Erythroblast (primary cell): Measurements from ENCODE around the gene FICD.

ENCODE experiments used
- DNase-seq, 2 experiments: peaks; one replicate each; lab custom pipeline; 2025; lab: John Stamatoyannopoulos, UW
- GATA1 ChIP-seq: IDR thresholded peaks from 2 replicates; pipeline ENCODE4 v1.6.1; 2011; ENCODE audit warnings: low read depth, mild to moderate bottlenecking, control low read depth, low read length, moderate library complexity
- POLR2A ChIP-seq: IDR thresholded peaks from 2 replicates; pipeline ENCODE4 v1.6.1; 2011; ENCODE audit warnings: mild to moderate bottlenecking, low read length

The FICD gene

DNA sequence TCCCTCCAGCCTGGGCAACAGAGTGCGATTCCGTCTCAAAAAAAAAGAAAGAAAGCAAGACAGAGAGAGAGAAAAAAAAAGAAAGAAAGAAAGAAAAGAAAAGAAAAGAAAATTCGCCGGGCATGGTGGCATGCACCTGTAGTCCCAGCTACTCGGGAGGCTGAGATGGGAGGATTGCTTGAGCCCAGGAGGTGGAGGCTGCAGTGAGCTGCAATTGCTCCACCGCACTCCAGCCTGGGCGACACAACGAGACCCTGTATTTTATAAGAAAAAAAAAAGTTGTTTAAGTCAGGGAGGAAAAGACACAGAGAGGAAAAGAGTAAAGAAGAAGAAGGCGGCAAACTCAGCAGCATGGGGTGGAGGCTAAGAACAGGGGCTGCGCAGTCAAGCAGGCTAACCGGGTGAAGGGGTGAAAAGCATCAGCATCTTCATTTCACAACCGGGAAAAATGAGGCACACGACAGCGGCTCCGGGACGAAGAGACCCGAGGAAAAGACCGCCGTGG is 557 bp upstream of the FICD start:
- DNase-seq = no peak
- TF ChIP-seq GATA1 (no peak), POLR2A (no peak)

DNA sequence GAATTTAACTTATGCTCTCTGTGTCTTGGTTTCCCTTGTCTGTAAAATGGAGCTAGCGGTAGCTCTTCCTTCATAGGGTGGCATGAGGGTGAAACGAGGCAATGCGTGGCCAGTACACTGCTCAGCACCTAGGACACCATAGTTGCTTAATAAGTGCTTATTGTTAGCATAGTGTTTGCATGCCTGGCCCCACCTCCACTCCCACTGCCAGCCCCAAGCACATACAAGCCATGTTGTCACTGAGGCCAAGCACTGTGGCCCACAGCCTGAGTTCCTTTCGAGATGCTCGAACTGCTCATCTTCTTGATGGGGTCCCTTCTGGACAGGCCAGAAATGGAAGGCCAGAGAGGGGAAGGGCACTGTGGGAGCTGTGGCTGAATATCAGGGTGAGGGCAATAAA is 839 bp downstream of the FICD start:
- TF ChIP-seq GATA1 = no peak
- TF ChIP-seq POLR2A = no peak
- DNase-seq = peak; percentile 43 to 61

DNA sequence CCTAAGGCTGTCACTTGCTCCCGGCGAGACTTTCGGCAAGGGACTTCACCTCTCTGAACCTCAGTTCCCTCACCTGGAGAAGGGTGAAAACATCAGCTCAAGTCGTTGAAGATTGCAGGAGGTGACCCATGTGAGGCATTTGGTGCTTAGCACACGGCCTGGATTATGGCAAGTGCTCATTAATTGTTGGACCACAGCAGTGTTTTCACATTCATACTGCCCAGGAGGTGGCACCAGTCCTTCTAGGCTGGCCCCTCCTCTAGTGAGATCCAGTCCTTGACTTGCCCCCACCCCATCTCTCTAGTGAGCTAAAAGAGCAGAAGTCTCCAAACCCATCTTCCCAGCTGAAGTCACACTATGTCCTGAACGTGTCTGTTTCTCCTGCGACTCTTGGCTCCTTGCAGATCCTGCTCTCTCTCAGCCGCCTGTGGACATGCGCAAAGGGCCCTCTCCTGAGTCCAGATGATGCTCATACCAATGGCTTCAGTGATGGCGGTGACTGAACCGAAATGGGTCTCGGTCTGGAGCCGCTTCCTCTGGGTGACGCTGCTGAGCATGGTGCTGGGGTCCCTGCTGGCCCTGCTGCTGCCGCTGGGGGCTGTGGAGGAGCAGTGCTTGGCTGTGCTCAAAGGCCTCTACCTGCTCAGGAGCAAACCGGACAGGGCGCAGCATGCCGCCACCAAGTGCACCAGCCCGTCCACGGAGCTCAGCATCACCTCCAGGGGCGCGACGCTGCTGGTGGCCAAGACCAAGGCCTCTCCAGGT is 1.6 kb downstream of the FICD start:
- peak; percentile 40 for DNase-seq
- TF ChIP-seq POLR2A = no peak
- no peak for TF ChIP-seq GATA1

DNA sequence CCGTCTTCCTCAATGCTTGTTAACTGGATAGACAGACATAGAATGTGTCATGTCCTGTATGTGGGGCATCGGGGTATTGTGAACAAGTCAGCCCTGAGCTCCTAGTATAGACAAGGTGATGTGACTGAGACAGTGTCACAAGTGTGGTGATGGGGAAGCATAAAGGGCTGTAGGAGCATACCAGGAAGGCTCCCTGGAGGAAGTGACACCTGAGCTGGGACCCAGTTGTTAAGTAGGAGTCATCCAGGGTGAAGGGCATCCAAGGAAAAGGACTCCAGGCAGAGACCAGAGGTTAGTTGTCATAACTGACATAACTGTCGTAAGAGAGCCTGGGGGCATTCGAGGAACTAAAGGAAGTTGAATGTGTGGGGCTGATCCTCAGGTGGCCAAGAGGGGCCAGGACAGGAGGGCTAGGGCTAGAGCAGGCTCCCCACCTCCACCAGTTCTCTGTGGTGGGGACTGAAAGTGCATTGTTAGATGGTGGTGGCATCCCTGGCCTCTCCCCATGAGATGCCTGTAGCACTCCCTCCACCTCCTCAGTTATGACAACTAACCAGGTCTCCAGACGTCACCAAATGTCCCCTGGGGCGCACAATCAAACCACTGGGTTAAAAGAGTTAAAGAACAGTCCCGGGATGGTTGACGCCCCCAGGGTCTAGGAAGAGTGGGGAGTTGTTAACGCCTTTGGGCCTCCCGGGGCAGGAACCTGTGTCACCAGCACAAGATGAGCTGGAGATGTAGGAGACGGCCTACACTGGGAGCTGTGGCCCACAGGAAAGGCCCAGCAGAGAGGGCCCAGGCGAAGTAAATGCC is 2.4 kb downstream of the FICD start:
- no peak for TF ChIP-seq POLR2A
- TF ChIP-seq GATA1 = no peak
- DNase-seq = no peak

DNA sequence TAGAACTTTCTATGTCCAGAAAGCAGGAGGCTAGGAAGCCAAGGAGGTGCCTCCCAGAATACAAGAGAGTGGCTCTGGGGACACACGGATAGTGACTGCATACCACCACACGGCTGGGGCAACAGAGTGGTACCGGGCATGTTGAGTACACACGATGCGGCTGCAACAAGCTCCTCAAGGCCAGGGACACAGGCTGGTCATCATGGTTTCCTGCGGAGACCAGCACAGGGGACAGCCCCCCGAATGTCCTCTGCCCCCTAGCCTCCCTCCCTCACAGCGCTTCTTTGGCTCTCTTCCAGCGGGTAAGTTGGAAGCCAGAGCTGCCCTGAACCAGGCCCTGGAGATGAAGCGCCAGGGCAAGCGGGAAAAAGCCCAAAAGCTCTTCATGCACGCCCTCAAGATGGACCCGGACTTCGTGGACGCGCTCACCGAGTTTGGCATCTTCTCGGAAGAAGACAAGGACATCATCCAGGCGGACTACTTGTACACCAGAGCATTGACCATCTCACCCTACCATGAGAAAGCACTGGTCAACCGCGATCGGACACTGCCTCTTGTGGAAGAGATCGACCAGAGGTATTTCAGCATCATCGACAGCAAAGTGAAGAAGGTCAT is 3.1 kb downstream of the FICD start:
- DNase-seq = peak in 1 of 2 experiments; percentile 29
- no peak for TF ChIP-seq POLR2A

DNA sequence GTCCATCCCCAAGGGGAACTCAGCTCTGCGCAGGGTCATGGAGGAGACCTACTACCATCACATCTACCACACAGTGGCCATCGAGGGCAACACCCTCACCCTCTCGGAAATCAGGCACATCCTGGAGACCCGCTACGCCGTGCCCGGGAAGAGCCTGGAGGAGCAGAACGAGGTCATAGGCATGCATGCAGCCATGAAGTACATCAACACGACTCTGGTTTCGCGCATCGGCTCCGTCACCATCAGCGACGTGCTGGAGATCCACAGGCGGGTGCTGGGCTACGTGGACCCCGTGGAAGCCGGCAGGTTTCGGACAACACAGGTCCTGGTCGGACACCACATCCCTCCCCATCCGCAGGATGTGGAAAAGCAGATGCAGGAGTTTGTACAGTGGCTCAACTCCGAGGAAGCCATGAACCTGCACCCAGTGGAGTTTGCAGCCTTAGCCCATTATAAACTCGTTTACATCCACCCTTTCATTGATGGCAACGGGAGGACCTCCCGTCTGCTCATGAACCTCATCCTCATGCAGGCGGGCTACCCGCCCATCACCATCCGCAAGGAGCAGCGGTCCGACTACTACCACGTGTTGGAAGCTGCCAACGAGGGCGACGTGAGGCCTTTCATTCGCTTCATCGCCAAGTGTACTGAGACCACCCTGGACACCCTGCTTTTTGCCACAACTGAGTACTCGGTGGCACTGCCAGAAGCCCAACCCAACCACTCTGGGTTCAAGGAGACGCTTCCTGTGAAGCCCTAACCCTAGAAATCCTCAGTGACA is 3.8 kb downstream of the FICD start:
- no peak for TF ChIP-seq POLR2A
- no peak for TF ChIP-seq GATA1
- no peak for DNase-seq

DNA sequence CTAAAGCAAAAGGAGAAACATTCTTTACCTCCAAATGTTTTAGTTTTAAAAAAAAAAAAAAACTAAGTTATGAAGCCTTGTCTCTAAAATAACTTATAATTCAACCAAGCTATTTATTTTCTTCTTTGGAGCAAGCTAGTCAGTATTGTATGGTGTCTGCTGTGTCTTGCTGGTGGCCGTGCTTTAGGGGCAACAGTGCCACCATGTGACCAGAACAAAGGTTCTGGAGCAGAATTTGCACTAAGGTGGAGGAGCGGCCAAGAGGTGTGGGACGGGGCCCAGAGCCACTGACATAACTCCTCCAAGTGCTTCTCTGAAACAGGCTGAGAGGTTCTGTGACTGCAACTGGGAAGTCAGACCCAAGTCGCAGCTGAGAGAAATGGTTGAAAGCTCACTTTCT is 4.5 kb downstream of the FICD start:
- DNase-seq = peak; percentile 10 to 21
- TF ChIP-seq GATA1 = no peak
- no peak for TF ChIP-seq POLR2A

DNA sequence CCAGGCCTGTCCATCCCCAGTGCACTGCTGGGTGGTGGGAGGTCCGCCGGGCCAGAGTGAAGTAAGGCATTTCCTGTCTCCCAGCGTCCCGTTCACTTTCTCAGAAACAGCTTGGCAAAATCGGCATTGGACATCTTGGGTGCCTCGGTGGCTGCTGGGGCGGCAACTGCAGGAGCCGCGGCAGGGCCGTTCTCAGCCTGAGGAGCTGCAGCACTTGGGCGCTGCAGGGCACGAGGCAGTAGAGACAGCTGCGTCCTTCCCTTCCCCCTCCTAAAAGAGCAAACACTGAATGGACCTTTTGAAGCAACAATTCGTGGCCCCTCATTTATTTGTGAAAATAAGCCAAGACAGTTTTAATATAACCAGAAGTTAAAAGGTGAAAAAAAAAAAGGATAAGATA is 8.3 kb downstream of the FICD start:
- TF ChIP-seq GATA1 (no peak), POLR2A (no peak)
- DNase-seq = no peak

DNA sequence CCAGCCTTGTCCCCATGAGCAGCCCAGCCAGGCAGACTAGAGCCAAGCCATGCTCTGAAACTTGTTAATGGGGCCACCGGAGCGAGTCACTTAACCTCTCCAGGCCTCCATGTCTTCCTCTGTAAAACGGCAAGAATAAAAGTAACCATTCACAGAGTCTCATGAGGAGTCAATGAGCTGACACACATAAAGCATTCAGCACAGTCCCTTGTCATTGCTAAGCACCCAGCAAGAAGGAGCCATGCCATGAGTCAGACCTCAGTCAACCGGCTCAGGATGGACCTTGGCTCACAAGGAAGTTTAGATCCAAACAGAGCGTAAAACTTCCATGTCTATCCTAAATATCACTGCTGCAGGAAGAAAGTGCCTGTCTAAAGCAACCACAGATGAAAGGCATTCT is 10.6 kb downstream of the FICD start:
- TF ChIP-seq GATA1 (no peak), POLR2A (no peak)
- no peak for DNase-seq

DNA sequence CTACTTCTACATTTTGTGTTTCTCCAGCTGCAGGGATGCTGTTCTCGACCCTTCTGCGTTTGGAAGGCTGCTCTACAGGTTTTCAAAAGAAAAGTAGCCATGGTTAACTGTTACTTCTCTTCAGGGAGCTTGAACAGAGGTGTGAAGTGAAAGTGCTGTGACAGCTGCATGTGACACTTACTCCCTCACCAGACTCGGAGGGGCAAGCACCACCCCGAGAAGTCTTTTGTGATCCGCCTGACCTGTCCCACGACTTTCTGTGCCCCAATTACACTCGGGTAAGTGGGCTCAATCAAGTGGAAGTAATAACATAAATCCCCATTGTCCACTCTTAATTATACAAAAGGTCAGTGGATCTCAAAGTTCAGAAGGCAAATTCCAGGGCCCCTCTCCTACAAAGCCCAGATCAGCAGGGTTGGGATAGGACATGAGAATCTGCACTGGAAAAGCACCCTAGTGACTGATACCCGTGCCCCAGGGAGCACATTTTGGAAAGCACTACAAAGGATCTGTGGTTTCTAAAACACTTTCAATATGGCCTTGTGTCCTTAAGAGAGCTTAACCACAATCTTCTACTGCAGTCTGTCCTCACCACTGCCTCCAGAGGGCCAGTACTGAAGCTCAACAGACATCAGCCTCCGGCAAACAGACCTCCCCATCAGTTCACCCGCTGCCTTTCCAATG is 11.5 kb downstream of the FICD start:
- DNase-seq = no peak
- no peak for TF ChIP-seq GATA1
- no peak for TF ChIP-seq POLR2A

DNA sequence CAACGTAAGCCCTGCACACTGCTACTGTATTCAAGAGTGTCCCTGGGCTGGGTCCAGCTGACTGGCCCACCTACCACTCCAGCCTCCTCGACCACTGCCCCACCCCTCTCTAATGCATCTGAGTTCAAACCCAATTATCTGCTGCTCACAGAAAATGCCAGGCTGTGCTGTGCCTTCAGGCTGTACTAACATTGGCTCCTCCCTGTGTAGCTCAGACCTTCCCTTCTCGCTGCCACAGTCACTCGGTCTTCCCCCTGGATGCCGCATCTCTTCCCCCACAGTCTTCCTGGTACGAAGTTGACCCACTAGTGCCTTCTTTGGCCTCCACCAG is 12.1 kb downstream of the FICD start:
- no peak for DNase-seq
- no peak for TF ChIP-seq POLR2A
- TF ChIP-seq GATA1 = no peak

DNA sequence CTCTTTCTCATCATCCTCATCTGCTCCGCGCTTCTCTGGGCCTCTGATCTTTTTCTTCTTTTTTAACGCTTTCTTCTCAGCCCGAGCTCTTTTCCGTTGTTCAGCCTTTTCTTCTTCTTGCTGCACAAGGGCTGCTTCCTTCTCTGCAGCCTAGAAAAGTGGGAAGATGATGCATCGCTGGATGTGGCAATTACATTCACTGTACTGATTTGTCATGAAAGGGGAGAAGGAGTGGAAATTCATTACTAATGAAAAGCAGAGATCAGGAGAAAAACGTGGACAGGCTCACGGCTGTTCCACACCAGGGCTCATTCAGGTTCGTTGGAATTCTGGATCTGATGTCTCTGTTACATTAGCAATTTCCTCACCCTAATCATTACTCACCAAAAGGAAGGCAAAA is 15.1 kb downstream of the FICD start:
- TF ChIP-seq GATA1 = no peak
- no peak for TF ChIP-seq POLR2A
- no peak for DNase-seq

DNA sequence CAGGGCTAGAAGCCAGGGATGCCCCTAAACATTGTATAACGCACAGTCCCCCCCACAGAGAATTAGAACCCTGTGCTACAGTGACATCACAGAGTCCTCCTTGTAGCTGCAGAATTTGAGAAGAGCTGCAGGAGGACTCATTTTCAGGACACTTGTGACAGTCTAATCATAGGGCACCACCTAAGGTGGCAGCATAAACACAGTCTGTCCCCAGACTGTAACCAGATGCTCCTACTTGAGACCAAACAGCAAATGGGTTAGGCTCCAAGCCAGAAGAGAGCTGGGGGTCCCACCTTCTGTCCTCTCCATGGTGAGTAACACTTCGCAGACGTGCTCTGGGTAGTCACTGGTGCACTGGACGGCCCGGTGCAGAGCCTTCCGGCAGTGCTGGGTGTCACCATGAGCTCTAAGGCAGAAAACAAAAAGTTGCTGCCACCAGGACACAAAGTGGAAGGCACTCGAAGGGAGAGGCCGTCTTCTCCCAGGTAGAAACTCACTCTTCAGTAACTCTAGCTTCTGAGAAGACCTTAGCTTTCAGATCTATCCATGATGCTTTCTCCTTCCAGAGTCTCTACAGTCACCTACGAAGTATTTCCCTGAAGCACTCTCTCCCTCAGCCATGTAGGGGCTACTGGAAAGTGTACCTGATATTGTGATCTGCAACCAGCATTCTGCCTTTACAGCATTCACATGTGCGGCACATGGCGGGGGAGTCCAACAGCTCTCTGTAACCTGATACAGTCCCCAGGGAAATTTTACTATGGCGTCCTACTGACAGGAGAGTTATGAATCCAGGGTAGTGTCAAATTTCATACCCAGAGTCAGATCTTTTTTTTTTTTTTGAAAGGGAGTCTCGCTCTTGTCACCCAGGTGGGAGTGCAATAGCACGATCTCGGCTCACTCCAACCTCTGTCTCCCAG is 17.1 kb downstream of the FICD start:
- TF ChIP-seq GATA1 = no peak
- TF ChIP-seq POLR2A = no peak
- no peak for DNase-seq

DNA sequence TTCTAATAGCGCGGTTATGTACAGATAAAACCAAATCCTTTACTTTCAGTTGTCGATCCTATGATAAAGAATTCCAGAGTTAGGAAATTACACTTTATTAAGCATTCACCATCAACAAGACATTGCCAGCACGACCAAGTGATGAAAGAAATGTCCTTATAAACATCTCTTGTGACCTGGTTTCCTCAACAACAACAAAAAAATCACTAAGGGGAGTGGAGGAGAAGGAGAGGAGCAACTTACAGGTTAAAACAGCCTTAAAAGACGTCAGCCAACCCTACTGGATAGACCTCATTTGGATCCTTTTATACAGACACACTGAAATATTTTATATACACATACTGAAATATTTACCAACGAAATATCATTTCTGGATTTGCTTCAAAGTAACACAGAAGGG is 23.1 kb downstream of the FICD start:
- TF ChIP-seq GATA1 = no peak
- no peak for TF ChIP-seq POLR2A
- no peak for DNase-seq
